HEK293 (cell line): Measurements from ENCODE around the gene CCDC149.

Experiments used
- HOXD13 ChIP-seq: sonication (generic); formaldehyde crosslinking; IDR thresholded peaks from 2 replicates; pipeline ENCODE4 v1.8.0; 2022; ENCODE audit warnings: missing genetic modification reagents, borderline replicate concordance
- ZFP41 ChIP-seq: fragments of 450-650 bp; formaldehyde crosslinking; IDR thresholded peaks from 2 replicates; pipeline ENCODE4 v1.5.1; 2016; ENCODE audit warnings: missing biosample characterization, missing genetic modification characterization, borderline replicate concordance
- ZNF16 ChIP-seq: fragments of 450-650 bp; formaldehyde crosslinking; IDR thresholded peaks from 2 replicates; pipeline ENCODE4 v1.5.1; 2016; ENCODE audit warnings: low read depth, missing biosample characterization, missing genetic modification characterization
- ZNF394 ChIP-seq: fragments of 450-650 bp; formaldehyde crosslinking; IDR thresholded peaks from 2 replicates; pipeline ENCODE4 v1.5.1; 2016; ENCODE audit warnings: missing biosample characterization, missing genetic modification characterization, mild to moderate bottlenecking, moderate library complexity, borderline replicate concordance
- ZNF707 ChIP-seq: fragments of 450-650 bp; formaldehyde crosslinking; IDR thresholded peaks from 2 replicates; pipeline ENCODE4 v1.5.1; 2016; ENCODE audit warnings: missing biosample characterization, missing genetic modification characterization
- ZNF785 ChIP-seq: fragments of 450-650 bp; formaldehyde crosslinking; IDR thresholded peaks from 2 replicates; pipeline ENCODE4 v1.5.1; 2016; ENCODE audit warnings: missing biosample characterization, missing genetic modification characterization
- TF ChIP-seq, protein P1 (sequence below): fragments of 450-650 bp; formaldehyde crosslinking; IDR thresholded peaks from 2 replicates; pipeline ENCODE4 v1.5.1; 2017; ENCODE audit warnings: missing biosample characterization, missing genetic modification characterization
- TF ChIP-seq, protein P2 (sequence below): fragments of 450-650 bp; formaldehyde crosslinking; IDR thresholded peaks from 2 replicates; pipeline ENCODE4 v1.5.1; 2016; ENCODE audit warnings: missing biosample characterization, missing genetic modification characterization
- TF ChIP-seq, protein P3 (sequence below): fragments of 450-650 bp; formaldehyde crosslinking; IDR thresholded peaks from 2 replicates; pipeline ENCODE4 v1.5.1; 2017; ENCODE audit warnings: missing biosample characterization, missing genetic modification characterization

DNA sequence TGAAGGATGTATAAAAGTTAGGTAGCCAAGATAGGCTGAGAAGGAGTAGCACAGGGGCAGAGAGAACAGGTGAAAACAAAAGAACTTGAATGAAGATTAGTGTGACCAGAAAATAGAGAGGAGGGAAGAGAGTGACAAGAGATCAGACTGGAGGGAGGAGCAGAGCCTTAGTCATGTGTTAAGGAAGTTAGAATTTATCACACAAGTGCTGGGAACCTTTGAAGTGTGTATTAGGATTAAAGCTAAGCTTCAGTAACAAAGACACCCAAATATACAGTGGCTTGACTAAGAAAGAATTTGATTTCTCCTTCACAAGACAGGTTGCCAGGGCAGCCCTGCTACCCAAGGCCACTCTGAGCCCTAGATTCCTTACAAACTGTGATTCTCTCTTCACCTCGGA lies 10.7 kb upstream of the CCDC149 start:
- TF ChIP-seq ZNF16 (no peak), HOXD13 (CRISPR knock-in tag) (no peak), ZNF785 (tag by site-specific recombination) (no peak), ZNF707 (no peak), ZNF394 (no peak), ZFP41 (tag by site-specific recombination) (no peak)
- TF ChIP-seq, protein P1, sequence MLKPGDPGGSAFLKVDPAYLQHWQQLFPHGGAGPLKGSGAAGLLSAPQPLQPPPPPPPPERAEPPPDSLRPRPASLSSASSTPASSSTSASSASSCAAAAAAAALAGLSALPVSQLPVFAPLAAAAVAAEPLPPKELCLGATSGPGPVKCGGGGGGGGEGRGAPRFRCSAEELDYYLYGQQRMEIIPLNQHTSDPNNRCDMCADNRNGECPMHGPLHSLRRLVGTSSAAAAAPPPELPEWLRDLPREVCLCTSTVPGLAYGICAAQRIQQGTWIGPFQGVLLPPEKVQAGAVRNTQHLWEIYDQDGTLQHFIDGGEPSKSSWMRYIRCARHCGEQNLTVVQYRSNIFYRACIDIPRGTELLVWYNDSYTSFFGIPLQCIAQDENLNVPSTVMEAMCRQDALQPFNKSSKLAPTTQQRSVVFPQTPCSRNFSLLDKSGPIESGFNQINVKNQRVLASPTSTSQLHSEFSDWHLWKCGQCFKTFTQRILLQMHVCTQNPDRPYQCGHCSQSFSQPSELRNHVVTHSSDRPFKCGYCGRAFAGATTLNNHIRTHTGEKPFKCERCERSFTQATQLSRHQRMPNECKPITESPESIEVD = no peak
- TF ChIP-seq, protein P2, sequence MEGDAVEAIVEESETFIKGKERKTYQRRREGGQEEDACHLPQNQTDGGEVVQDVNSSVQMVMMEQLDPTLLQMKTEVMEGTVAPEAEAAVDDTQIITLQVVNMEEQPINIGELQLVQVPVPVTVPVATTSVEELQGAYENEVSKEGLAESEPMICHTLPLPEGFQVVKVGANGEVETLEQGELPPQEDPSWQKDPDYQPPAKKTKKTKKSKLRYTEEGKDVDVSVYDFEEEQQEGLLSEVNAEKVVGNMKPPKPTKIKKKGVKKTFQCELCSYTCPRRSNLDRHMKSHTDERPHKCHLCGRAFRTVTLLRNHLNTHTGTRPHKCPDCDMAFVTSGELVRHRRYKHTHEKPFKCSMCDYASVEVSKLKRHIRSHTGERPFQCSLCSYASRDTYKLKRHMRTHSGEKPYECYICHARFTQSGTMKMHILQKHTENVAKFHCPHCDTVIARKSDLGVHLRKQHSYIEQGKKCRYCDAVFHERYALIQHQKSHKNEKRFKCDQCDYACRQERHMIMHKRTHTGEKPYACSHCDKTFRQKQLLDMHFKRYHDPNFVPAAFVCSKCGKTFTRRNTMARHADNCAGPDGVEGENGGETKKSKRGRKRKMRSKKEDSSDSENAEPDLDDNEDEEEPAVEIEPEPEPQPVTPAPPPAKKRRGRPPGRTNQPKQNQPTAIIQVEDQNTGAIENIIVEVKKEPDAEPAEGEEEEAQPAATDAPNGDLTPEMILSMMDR (tag by site-specific recombination) = no peak
- TF ChIP-seq, protein P3, sequence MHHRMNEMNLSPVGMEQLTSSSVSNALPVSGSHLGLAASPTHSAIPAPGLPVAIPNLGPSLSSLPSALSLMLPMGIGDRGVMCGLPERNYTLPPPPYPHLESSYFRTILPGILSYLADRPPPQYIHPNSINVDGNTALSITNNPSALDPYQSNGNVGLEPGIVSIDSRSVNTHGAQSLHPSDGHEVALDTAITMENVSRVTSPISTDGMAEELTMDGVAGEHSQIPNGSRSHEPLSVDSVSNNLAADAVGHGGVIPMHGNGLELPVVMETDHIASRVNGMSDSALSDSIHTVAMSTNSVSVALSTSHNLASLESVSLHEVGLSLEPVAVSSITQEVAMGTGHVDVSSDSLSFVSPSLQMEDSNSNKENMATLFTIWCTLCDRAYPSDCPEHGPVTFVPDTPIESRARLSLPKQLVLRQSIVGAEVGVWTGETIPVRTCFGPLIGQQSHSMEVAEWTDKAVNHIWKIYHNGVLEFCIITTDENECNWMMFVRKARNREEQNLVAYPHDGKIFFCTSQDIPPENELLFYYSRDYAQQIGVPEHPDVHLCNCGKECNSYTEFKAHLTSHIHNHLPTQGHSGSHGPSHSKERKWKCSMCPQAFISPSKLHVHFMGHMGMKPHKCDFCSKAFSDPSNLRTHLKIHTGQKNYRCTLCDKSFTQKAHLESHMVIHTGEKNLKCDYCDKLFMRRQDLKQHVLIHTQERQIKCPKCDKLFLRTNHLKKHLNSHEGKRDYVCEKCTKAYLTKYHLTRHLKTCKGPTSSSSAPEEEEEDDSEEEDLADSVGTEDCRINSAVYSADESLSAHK (tag by site-specific recombination) = no peak
